Neural cell (in vitro differentiated cells): ENCODE results near the gene SFMBT2.

Source experiments
- EP300 ChIP-seq: fragments of 450-650 bp; conservative IDR thresholded peaks from 2 replicates; pipeline ENCODE4 v1.6.1; 2014; ENCODE audit warnings: antibody characterized with exemption, mild to moderate bottlenecking, moderate library complexity; ENCODE audit not compliant: poor library complexity, severe bottlenecking
- EZH2 ChIP-seq: fragments of 200-600, 300-800 bp; shearing (Covaris generic), sonication (generic); IDR thresholded peaks from 2 replicates; pipeline ENCODE4 v1.6.1; 2014; ENCODE audit warnings: antibody characterized with exemption, low read length, borderline replicate concordance, mild to moderate bottlenecking; ENCODE audit not compliant: insufficient read depth, poor library complexity, severe bottlenecking
- MXI1 ChIP-seq: fragments of 450-650 bp; conservative IDR thresholded peaks from 2 replicates; pipeline ENCODE4 v1.6.1; 2014; ENCODE audit warnings: antibody characterized with exemption, mild to moderate bottlenecking; ENCODE audit not compliant: poor library complexity, severe bottlenecking
- POLR2AphosphoS5 ChIP-seq: IDR thresholded peaks from 2 replicates; pipeline ENCODE4 v1.6.1; 2012
- SMC3 ChIP-seq: fragments of 450-650 bp; conservative IDR thresholded peaks from 2 replicates; pipeline ENCODE4 v1.6.1; 2014; ENCODE audit warnings: antibody characterized with exemption, mild to moderate bottlenecking, moderate library complexity; ENCODE audit not compliant: poor library complexity
- TAF1 ChIP-seq: IDR thresholded peaks from 2 replicates; pipeline ENCODE4 v1.6.1; 2012; ENCODE audit warnings: low read depth
- TF ChIP-seq, protein P1 (sequence below): fragments of 450-650 bp; IDR thresholded peaks from 2 replicates; pipeline ENCODE4 v1.5.1; 2014; ENCODE audit warnings: antibody characterized with exemption, mild to moderate bottlenecking, moderate library complexity; ENCODE audit not compliant: poor library complexity, severe bottlenecking

DNA sequence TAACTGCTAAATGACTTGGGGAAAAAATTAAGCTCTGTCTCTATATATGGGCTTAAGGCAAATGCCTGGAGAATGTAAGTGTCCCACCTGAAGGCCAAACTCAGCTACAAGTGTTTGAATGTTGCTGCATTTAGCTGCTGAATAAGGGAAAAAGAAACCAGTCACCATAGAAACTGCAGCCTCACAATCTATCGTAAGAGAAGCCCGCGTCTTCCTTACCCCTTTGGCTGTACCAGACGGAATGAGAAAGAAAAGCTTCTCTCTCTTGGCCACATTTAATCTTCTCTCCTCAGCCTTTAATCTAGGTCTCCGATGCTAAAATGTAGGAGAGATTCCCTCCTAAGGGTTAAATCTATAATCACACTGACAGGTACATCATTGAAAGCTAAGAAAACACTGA, 147.2 kb downstream of the SFMBT2 start:
- TF ChIP-seq TAF1 (no peak), EZH2 (no peak), EP300 (no peak), POLR2AphosphoS5 (no peak), SMC3 (no peak), MXI1 (no peak)
- TF ChIP-seq, protein P1, sequence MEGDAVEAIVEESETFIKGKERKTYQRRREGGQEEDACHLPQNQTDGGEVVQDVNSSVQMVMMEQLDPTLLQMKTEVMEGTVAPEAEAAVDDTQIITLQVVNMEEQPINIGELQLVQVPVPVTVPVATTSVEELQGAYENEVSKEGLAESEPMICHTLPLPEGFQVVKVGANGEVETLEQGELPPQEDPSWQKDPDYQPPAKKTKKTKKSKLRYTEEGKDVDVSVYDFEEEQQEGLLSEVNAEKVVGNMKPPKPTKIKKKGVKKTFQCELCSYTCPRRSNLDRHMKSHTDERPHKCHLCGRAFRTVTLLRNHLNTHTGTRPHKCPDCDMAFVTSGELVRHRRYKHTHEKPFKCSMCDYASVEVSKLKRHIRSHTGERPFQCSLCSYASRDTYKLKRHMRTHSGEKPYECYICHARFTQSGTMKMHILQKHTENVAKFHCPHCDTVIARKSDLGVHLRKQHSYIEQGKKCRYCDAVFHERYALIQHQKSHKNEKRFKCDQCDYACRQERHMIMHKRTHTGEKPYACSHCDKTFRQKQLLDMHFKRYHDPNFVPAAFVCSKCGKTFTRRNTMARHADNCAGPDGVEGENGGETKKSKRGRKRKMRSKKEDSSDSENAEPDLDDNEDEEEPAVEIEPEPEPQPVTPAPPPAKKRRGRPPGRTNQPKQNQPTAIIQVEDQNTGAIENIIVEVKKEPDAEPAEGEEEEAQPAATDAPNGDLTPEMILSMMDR, result no peak
